SU-DHL-6 (cell line): Measurements from ENCODE around the gene CD2.

Experiments
- H2AFZ ChIP-seq: fragments of 200-600 bp; sonication (generic); 2 replicates; pipeline ENCODE4 v1.6.1; 2014; ENCODE audit warnings: low read depth, mild to moderate bottlenecking, moderate library complexity, mixed read lengths, antibody characterized with exemption, low read length; ENCODE audit not compliant: severe bottlenecking
- H3F3A ChIP-seq: fragments of 200-600 bp; shearing (Covaris generic); 2 replicates; pipeline ENCODE4 v1.6.0; 2016; ENCODE audit warnings: antibody characterized with exemption, mild to moderate bottlenecking; ENCODE audit not compliant: insufficient read depth
- H3K27ac ChIP-seq: fragments of 200-600 bp; sonication (generic); 2 replicates; pipeline ENCODE4 v1.5.1; 2016; ENCODE audit warnings: low read depth, mild to moderate bottlenecking, low read length, moderate library complexity, mixed read lengths
- H3K27me3 ChIP-seq: fragments of 200-600 bp; sonication (generic), shearing (Covaris generic); 2 replicates; pipeline ENCODE4 v1.6.0; 2014; ENCODE audit warnings: mild to moderate bottlenecking, low read length
- H3K36me3 ChIP-seq: fragments of 200-600 bp; sonication (generic); 2 replicates; pipeline ENCODE4 v1.6.1; 2014; ENCODE audit warnings: mild to moderate bottlenecking, low read length, mixed read lengths
- H3K4me2 ChIP-seq: fragments of 300-600, 200-600 bp; shearing (Covaris generic), sonication (generic); 2 replicates; pipeline ENCODE4 v1.6.0; 2014; ENCODE audit warnings: low read length, low read depth, mild to moderate bottlenecking; ENCODE audit not compliant: poor library complexity, severe bottlenecking
- H3K4me3 ChIP-seq: fragments of 200-600 bp; sonication (generic); 2 replicates; pipeline ENCODE4 v1.5.1; 2014; ENCODE audit warnings: antibody characterized with exemption, low read length, mild to moderate bottlenecking, mixed read lengths; ENCODE audit not compliant: insufficient read depth, poor library complexity, severe bottlenecking
- H3K79me2 ChIP-seq: fragments of 200-600 bp; sonication (generic); 2 replicates; pipeline ENCODE4 v1.6.1; 2014; ENCODE audit warnings: mild to moderate bottlenecking, low read length, moderate library complexity; ENCODE audit not compliant: insufficient read depth
- H3K9ac ChIP-seq: fragments of 200-600 bp; sonication (generic); 2 replicates; pipeline ENCODE4 v1.7.0; 2014; ENCODE audit warnings: mild to moderate bottlenecking, low read length
- H3K9me2 ChIP-seq: fragments of 200-600 bp; sonication (generic); replicated peaks from 2 replicates; pipeline ENCODE4 v1.6.1; 2014; ENCODE audit warnings: low read length; ENCODE audit not compliant: insufficient read depth
- H3K9me3 ChIP-seq: fragments of 200-600 bp; sonication (generic); 2 replicates; pipeline ENCODE4 v1.6.1; 2014; ENCODE audit warnings: low read length, mixed read lengths; ENCODE audit not compliant: insufficient read depth
- H4K20me1 ChIP-seq: fragments of 200-600 bp; sonication (generic); 2 replicates; pipeline ENCODE4 v1.6.1; 2014; ENCODE audit warnings: low read depth, mild to moderate bottlenecking, antibody characterized with exemption, low read length, moderate library complexity, mixed read lengths
- CTCF ChIP-seq: fragments of 200-600 bp; sonication (generic); IDR thresholded peaks from one replicate; pipeline ENCODE4 v1.5.1; 2017; ENCODE audit warnings: antibody characterized with exemption, mild to moderate bottlenecking, low read length, moderate library complexity; ENCODE audit not compliant: insufficient read depth, poor library complexity, severe bottlenecking
- EZH2phosphoT487 ChIP-seq: fragments of 200-600 bp; sonication (generic), shearing (Covaris generic); conservative IDR thresholded peaks from 2 replicates; pipeline ENCODE4 v1.6.1; 2018; ENCODE audit warnings: mild to moderate bottlenecking, antibody characterized with exemption, low read length, moderate library complexity, mixed read lengths

The CD2 gene

GRCh38 chr1:116731439-116731838, 22.8 kb upstream of the CD2 start:
- Histone ChIP-seq H3K27me3 (no peaks in the 10 kb centered on the region), H3K9ac (no peak overlapping the region), H3K4me2 (no peak overlapping the region), H3F3A (no peaks in the 10 kb centered on the region), H3K27ac (no peak overlapping the region), H3K36me3 (no peaks in the 10 kb centered on the region), H3K9me3 (no peaks in the 10 kb centered on the region), H3K79me2 (no peaks in the 10 kb centered on the region), H4K20me1 (no peaks in the 10 kb centered on the region), H3K9me2 (no peaks in the 10 kb centered on the region), H3K4me3 (no peak overlapping the region), H2AFZ (no peak overlapping the region)
- TF ChIP-seq EZH2phosphoT487 (no peak), CTCF (no peak)

- no peaks in the 10 kb centered on the region for H3K9me3 ChIP-seq
- no peak overlapping the region for H3K27ac ChIP-seq
- H3K9ac ChIP-seq, result no peak overlapping the region
- H3K27me3 ChIP-seq, result no peaks in the 10 kb centered on the region
- H3K79me2 ChIP-seq, result no peaks in the 10 kb centered on the region
- no peak overlapping the region for H2AFZ ChIP-seq
- no peaks in the 10 kb centered on the region for H4K20me1 ChIP-seq
- no peak overlapping the region for H3K4me3 ChIP-seq
- H3K9me2 ChIP-seq, result no peaks in the 10 kb centered on the region
- H3K4me2 ChIP-seq, result no peak overlapping the region
- no peak for TF ChIP-seq CTCF
- no peak for TF ChIP-seq EZH2phosphoT487
- H3F3A ChIP-seq, result no peaks in the 10 kb centered on the region
- no peaks in the 10 kb centered on the region for H3K36me3 ChIP-seq
Observed at GRCh38 chr1:116732726-116733125, 21.5 kb upstream of the CD2 start.

GRCh38 chr1:116733476-116734365, 20.5 kb upstream of the CD2 start:
- H3K79me2 ChIP-seq, result no peaks in the 10 kb centered on the region
- no peak overlapping the region for H2AFZ ChIP-seq
- H3K9me2 ChIP-seq, result no peaks in the 10 kb centered on the region
- no peaks in the 10 kb centered on the region for H3K27me3 ChIP-seq
- H3K9ac ChIP-seq, result no peak overlapping the region
- H3K4me2 ChIP-seq, result no peak overlapping the region
- no peaks in the 10 kb centered on the region for H3F3A ChIP-seq
- no peaks in the 10 kb centered on the region for H4K20me1 ChIP-seq
- no peaks in the 10 kb centered on the region for H3K36me3 ChIP-seq
- TF ChIP-seq EZH2phosphoT487, result no peak
- TF ChIP-seq CTCF, result no peak
- H3K4me3 ChIP-seq, result no peak overlapping the region
- H3K27ac ChIP-seq, result no peak overlapping the region
- H3K9me3 ChIP-seq, result no peaks in the 10 kb centered on the region
